DMS 273 (cell line): ENCODE results near the gene UQCRC1.
"Not testable (repeated sequence)": the region's sequence is repeated elsewhere in the genome, so short reads cannot be mapped to it uniquely, and the experiment has no call there.

Experiments used
- DNase-seq: peaks from one replicate; lab custom pipeline; 2025; ENCODE audit not compliant: unreplicated experiment; lab: John Stamatoyannopoulos, UW

Gene UQCRC1

GRCh38 chr3:48555949-48556795 is 53.3 kb downstream of the UQCRC1 start:
- no peak for DNase-seq

- no peak for DNase-seq
Measured at GRCh38 chr3:48555231-48555948, 54.1 kb downstream of the UQCRC1 start.

- DNase-seq = no peak
Measured at GRCh38 chr3:48553886-48554845, 55.3 kb downstream of the UQCRC1 start.

- no peak for DNase-seq
Measured at GRCh38 chr3:48553361-48553760, 56.1 kb downstream of the UQCRC1 start.

GRCh38 chr3:48552111-48552951 is 57.1 kb downstream of the UQCRC1 start:
- DNase-seq = no peak

- DNase-seq = not testable (repeated sequence)
Measured at GRCh38 chr3:48551651-48552050, 57.8 kb downstream of the UQCRC1 start.
